Epidermal melanocyte (primary cell): ENCODE results near the gene SPSB1.

Experiments used
- DNase-seq: peaks from one replicate; pipeline ENCODE4 v3.0.0; 2011; ENCODE audit warnings: low spot score; ENCODE audit not compliant: insufficient read length

SPSB1 gene

GRCh38 chr1:9279172-9279840 is 13.4 kb upstream of the SPSB1 start:
- no peak for DNase-seq

- peak; percentile 87 for DNase-seq
Measured at GRCh38 chr1:9280015-9280860, 12.5 kb upstream of the SPSB1 start.

GRCh38 chr1:9281071-9281827 is 11.4 kb upstream of the SPSB1 start:
- no peak for DNase-seq

DNA sequence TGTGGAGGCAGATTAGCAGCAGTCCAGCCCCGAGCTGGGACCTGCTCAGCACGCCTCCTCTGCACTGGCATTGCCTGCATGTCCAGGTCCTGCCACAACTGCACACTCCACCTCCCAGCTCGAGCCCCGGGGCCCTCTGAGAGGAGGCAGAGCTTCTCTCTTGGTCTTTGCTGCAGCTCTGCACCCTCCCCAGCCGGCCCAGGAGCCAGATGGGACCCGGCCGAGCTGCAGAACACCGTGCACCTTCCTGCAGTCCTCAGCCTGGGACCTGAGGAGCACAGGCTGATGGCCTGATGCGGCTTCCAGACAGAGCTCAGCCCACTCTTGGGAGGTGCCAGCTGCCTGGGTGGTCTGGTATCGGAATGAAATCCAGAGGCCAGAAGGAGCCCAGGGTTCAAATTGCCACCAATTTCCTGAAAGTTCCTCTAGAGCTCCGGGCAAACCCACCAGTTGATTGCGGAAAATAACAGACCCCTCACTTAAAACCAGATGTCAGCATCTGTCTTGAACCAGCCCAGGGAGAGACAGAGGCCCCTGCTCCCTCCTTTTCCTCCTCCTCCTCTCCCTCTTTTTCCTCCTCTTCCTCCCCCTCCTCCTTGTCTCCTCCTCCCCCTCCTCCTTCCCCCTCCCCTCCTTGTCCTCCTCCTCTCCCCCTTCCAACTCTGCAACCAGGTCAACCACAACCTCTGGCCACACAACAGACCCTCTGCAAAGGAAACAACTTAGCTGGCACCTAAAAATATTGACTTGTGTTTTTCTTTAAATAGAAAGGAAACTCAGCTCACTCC is 10.6 kb upstream of the SPSB1 start:
- DNase-seq: no peak

DNA sequence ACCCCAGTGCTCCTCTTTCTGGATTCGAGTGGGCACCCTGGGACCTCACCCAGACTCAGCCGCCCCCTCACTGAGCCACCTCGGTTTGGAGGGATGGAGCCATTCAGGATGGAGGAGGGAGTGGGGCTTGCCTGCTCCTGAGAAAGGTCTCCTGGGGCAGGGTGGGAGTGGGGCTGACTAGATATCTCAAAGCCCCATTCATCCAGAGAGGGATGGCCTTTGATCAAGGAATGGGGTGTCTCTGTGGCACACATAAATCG is 10.1 kb upstream of the SPSB1 start:
- no peak for DNase-seq

DNA sequence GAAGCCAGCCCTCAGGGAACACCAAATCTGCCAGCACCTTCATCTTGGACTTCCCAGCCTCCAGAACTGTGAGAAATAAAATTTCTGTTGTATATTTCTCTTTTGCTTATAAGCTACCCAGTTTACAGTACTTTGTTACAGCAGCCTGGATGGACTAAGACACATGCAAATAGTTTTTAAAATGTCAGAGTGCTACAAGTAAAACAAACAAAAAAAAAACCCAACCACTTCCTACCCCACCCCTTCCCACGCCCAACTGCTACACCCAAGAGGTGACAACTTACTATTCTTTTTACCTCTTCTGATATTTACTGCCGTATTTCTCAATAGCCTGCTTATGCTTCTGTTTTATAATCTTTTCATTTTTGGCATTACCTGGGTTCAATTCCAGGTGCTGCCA is 8.6 kb upstream of the SPSB1 start:
- DNase-seq: no peak

DNA sequence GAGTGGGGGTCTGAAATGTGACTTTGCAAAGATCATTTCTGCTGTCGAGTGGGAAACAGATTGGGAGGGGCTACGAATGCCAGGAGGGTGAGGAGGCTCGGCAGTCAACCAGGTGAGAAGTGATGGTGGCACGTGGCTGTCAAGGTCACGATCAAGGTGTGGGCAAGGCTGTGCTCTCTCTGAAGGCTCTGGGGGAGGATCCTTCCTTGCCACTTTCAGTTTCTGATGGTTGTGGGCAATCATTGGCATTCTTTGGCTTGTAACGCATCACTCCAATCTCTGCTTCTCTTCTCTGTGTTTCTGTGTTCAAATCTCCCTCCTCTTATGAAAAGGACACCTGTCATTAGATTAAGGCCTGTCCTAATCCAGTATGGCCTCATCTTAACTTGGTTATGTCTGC is 6.1 kb upstream of the SPSB1 start:
- no peak for DNase-seq

DNA sequence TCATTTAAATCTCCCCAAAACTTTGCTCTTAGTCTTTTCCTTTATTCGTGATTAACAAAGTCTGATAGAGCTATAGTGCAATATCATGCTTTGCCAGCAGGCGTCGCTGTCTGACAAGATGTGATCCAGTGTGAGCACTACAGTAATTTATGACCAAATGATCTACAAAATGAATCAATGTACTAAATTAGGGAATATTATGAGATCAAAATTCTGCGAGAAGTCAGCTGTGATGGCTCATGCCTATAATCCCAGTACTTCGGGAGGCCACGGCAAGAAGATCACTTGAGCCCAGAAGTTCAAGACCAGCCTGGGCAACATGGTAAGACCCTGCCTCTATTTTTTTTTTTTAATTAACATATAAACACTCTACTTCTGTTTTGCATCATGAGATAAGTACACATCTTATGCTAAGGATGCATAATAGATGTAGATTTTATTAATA is 3.6 kb upstream of the SPSB1 start:
- no peak for DNase-seq

DNA sequence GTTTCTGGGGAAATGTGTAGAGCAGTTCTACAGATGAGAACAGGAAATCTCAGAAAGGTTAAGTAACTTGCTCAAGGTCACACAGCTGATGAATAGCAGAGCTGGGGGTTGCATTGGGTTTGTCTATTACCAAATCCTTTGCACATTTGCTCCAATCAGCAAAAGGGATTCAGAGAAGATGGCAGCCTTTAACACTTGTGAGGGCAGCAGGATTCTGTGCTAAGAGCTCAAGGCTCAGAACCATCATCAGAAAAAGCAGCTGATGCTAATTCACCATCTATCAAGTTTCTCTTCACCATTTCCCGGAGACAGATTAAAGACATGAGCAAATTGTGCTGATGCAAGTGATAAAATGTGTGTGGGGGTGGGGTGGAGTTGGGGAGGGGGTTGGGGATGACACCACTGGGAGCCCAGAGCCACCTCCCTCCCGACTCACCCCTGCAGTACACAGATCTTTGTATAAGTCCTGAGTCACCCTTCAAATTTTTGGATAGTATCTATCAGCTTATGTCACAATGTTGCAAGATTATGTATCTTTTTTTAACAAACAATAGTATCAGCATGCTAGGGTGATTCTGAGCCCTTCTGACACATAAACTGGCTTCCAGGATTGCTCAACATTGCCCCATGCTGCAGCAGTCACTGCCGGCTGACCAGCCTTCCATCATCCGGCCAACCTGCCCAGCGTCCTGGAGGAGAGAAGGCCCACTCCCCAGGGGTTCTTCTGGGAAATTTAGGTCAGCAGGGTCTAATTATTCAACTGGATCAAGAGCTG is 2.8 kb upstream of the SPSB1 start:
- no peak for DNase-seq

DNA sequence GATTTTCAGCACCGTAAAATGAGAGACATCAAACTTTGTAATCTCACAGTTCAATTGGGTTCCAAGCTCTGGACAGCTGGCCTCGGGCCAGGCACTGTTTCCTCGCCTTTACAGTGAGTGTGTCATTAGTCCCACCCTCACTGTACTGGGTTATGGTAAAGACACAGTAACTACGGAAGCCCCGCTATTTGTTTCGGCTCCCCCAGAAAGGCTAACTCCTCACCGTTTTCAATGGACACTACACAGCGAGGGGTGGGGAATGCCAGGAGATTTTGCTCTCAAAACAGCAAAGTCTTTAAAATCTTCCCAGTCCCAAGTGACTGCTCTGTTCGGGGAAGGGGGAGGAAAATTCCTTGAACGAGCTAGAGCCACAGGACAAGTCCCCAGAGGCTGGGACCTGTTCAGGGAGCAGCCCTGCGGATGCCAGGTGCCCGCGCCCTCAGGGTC is 757 bp upstream of the SPSB1 start:
- DNase-seq: no peak

DNA sequence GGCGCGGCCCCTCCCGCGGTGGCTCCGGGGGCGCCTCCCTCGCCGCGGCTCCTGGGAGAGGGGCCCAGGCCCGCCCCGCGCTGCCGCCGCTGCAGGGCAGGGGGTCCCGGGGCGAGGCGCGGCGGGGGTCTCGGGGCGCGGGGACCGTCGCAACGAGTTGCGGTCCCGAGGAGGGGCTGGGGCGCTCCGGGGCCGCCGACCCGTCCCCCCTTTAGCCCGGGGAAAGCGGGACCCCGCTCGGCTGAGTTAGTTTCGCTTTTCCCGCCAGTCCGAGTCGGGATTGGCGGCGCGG is 493 bp downstream of the SPSB1 start:
- no peak for DNase-seq

GRCh38 chr1:9293533-9294404 is 1.1 kb downstream of the SPSB1 start:
- DNase-seq: no peak

- no peak for DNase-seq
Measured at GRCh38 chr1:9294405-9294773, 1.7 kb downstream of the SPSB1 start.

DNA sequence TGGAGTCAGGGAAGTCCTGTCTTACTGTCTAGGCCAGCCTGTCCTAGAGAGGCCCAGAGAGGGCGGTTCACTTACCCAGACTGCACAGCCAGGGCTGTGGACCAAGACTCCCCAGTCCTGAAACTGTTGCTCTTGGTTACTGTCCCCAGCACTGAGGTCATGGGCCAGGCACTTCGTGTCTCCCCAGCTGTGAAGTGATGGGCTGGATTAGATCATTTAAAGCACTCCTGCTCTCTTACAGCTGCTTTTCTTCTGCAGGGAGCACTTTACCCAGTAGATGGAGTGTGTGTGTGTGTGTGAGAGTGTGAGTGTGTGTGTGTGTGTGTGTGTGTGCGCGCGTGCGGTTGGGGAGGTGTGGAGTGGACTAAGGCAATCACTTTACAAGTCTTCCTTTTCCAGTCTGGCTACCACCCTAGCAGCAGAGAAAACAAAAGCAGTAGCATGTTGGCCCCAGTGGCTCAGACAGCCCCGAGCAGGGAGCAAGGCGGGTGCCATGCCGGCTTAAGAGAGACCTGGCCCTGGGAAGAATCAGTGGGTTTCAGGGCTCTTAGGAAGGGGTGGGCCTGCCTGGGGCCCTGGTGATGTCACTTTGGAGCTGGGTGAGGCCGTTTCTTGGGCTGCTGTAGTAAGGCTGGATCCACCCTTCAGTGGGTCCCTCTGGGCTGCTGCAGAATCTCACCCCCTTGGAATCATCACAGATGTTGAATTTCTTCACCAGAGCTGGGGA is 2.4 kb downstream of the SPSB1 start:
- DNase-seq: no peak

DNA sequence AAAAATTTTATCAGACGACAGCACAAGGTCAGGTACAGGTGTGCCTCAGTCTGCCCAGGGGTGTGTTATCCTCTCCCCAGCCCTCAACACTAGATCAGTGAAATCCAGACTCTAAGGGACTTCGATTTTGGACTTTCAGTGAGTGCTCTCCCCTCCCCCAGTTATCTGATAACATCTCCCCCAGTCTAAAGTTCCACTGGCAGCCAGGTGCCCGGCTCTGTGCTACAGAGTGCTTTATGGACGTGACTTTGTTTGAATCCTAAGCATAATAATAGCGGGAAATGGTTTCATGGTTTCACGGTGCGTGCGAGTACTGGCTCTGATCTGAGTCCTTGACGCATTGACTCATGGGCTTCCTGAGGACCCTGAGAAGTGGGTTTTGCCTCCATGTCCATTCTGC is 3.2 kb downstream of the SPSB1 start:
- DNase-seq: no peak

- no peak for DNase-seq
Measured at GRCh38 chr1:9296850-9297249, 4.2 kb downstream of the SPSB1 start.

DNA sequence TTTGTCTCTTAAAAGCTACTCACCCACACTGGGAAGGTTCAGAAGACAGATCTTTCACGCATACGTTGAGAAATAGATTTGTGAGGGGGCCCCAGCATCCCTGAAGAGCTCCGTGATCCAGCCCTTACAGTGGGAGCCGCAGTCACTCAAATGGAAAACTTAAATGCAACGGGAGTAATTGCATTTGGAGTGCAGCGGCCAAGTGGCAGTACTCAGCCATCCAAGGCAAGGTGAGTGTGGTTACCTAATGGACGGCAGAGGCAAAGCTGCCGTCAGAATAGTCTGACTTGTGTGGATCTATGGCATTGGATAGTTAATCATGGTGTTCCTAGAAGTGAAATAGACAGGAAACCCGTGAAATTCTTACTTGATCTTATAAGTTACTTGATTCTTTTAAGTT is 5.1 kb downstream of the SPSB1 start:
- no peak for DNase-seq

DNA sequence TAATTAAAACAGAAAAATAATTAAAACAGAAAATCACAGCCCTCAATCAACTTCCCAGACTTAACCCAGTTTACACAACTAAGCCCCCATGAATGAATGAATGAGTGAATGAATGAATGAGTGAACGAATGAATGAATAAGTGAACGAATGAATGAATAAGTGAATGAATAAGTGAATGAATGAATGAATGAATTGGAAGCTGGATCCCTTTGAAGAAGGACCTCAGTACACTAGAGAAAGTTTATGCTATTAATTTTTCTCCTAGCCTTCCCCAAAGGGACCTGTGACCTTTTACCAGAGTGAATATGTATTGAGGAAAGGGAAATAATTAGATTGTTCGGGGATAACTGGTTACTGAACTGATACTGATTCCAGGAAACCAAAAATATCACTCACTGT is 5.6 kb downstream of the SPSB1 start:
- no peak for DNase-seq
